ENCODE data around the gene SCN5A. TPM values are rescaled to one million over a fixed set of nuclear protein-coding genes. Genes with fewer than 3 reads are reported as not detected.

SCN5A gene
- total RNA-seq, 1 experiment from 2014 or later = 0.69 TPM

DNA sequence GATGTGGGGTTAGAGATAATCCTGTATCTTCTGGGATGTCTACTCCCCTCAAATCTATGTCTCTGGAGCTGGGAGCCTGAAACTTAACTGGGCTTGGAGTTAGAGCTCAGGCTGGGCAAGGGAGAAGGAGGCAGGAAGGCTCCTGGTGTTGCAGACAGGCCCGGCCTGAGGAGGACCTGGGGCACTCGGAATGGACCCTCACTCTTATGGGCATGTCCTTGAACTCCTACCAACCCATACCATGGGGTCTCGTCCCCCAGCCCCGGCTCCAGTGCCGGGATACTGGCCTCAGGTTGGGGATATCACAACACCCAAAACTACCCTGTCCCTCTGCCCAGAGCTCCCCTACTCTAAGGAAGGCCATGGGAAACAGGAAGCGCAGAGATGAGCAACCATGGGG lies 45.2 kb downstream of the SCN5A start:
- Histone ChIP-seq H3K4me3 (ENCODE audit: low read depth in 2 of 2, low read length in 2 of 2) (no peak overlapping the region), H3K9me3 (ENCODE audit: control insufficient read depth, insufficient read depth, low read depth, low read length) (no peaks in the 10 kb centered on the region), H3K4me1 (ENCODE audit: control insufficient read depth, insufficient read depth, low read length) (no peaks in the 10 kb centered on the region), H3K27ac (ENCODE audit: low read length) (no peak overlapping the region), H3K36me3 (ENCODE audit: control insufficient read depth, insufficient read depth, low read length) (no peaks in the 10 kb centered on the region), H3K27me3 (ENCODE audit: control insufficient read depth, insufficient read depth, low read length) (no peaks in the 10 kb centered on the region)
- TF ChIP-seq CTCF (IDR thresholded peaks at IDR 0.05) (no peak), TCF7L2 (IDR thresholded peaks at IDR 0.05; ENCODE audit: low read depth, low read length) (no peak), POLR2AphosphoS5 (IDR thresholded peaks at IDR 0.05; ENCODE audit: low read depth, low read length) (no peak), SIN3A (IDR thresholded peaks at IDR 0.05; ENCODE audit: borderline replicate concordance, insufficient read depth, low read depth, low read length) (no peak)
- TF ChIP-seq, protein P1, sequence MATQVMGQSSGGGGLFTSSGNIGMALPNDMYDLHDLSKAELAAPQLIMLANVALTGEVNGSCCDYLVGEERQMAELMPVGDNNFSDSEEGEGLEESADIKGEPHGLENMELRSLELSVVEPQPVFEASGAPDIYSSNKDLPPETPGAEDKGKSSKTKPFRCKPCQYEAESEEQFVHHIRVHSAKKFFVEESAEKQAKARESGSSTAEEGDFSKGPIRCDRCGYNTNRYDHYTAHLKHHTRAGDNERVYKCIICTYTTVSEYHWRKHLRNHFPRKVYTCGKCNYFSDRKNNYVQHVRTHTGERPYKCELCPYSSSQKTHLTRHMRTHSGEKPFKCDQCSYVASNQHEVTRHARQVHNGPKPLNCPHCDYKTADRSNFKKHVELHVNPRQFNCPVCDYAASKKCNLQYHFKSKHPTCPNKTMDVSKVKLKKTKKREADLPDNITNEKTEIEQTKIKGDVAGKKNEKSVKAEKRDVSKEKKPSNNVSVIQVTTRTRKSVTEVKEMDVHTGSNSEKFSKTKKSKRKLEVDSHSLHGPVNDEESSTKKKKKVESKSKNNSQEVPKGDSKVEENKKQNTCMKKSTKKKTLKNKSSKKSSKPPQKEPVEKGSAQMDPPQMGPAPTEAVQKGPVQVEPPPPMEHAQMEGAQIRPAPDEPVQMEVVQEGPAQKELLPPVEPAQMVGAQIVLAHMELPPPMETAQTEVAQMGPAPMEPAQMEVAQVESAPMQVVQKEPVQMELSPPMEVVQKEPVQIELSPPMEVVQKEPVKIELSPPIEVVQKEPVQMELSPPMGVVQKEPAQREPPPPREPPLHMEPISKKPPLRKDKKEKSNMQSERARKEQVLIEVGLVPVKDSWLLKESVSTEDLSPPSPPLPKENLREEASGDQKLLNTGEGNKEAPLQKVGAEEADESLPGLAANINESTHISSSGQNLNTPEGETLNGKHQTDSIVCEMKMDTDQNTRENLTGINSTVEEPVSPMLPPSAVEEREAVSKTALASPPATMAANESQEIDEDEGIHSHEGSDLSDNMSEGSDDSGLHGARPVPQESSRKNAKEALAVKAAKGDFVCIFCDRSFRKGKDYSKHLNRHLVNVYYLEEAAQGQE (IDR thresholded peaks at IDR 0.05; ENCODE audit: insufficient read depth in 1 of 2, low read depth in 2 of 2, low read length in 1 of 2) = no peak
- intact Hi-C loops (cut with micrococcal nuclease; ENCODE audit: unreplicated experiment) = no loop called here
- DNase-seq (ENCODE audit: low read depth, low spot score) (no peak), ATAC-seq (no peak)
- in situ Hi-C loops (cut with HindIII; ENCODE audit: low pct_unique_long_range_greater_than_20kb, low sequenced_read_pairs) = no loop called here
- ChIA-PET CTCF (no interaction called here), POLR2A (no interaction called here)
- no TSS peak for BruUV-seq (replicated peaks)

- ATAC-seq (no peak), DNase-seq (ENCODE audit: low read depth, low spot score) (no peak)
- Histone ChIP-seq H3K9me3 (ENCODE audit: control insufficient read depth, insufficient read depth, low read depth, low read length) (no peaks in the 10 kb centered on the region), H3K4me1 (ENCODE audit: control insufficient read depth, insufficient read depth, low read length) (no peaks in the 10 kb centered on the region), H3K36me3 (ENCODE audit: control insufficient read depth, insufficient read depth, low read length) (no peaks in the 10 kb centered on the region), H3K4me3 (ENCODE audit: low read depth in 2 of 2, low read length in 2 of 2) (no peak overlapping the region), H3K27me3 (ENCODE audit: control insufficient read depth, insufficient read depth, low read length) (no peaks in the 10 kb centered on the region), H3K27ac (ENCODE audit: low read length) (no peak overlapping the region)
- intact Hi-C loops (cut with micrococcal nuclease; ENCODE audit: unreplicated experiment) = no loop called here
- in situ Hi-C loops (cut with HindIII; ENCODE audit: low pct_unique_long_range_greater_than_20kb, low sequenced_read_pairs) = no loop called here
- no peak for TF ChIP-seq SIN3A (IDR thresholded peaks at IDR 0.05; ENCODE audit: borderline replicate concordance, insufficient read depth, low read depth, low read length)
- no peak for TF ChIP-seq TCF7L2 (IDR thresholded peaks at IDR 0.05; ENCODE audit: low read depth, low read length)
- TF ChIP-seq CTCF (IDR thresholded peaks at IDR 0.05) = no peak
- TF ChIP-seq, protein P1 (IDR thresholded peaks at IDR 0.05; ENCODE audit: insufficient read depth in 1 of 2, low read depth in 2 of 2, low read length in 1 of 2) = no peak
- no peak for TF ChIP-seq POLR2AphosphoS5 (IDR thresholded peaks at IDR 0.05; ENCODE audit: low read depth, low read length)
- BruUV-seq (replicated peaks) = no TSS peak
- CTCF ChIA-PET = no interaction called here
- POLR2A ChIA-PET = no interaction called here
Observed at GRCh38 chr3:38603731-38604131, 45.8 kb downstream of the SCN5A start.

Data from Panc1 (cell line).